ENCODE measurements around the gene FOXF1. TPM values are rescaled to one million over a fixed set of nuclear protein-coding genes. Genes with fewer than 3 reads are reported as not detected.

Gene FOXF1
- total RNA-seq, 2 donors from 2014 or later = 4.1 TPM; not detected in 1

DNA sequence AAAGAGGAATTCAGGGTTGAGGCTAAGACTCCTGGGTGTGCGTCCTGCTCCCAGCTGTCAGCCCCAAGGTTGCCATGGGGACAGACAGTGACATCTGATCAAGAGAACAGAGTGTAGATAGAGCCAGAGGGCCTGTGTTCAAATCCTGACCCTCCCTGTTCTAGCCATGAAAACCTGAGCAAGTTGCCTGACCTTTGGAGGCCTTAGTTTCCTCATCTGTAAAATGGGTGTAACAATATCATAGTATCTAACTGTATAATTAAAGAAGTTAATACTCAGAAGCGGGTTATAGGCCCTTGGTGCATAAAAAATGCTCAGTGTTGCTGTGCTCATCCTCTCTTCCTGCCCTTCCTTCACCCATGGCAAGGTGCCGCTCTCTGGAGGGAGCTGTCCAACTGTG lies 28.7 kb upstream of the FOXF1 start:
- H3K4me3 ChIP-seq = no peak overlapping the region
- TF ChIP-seq, protein P1, sequence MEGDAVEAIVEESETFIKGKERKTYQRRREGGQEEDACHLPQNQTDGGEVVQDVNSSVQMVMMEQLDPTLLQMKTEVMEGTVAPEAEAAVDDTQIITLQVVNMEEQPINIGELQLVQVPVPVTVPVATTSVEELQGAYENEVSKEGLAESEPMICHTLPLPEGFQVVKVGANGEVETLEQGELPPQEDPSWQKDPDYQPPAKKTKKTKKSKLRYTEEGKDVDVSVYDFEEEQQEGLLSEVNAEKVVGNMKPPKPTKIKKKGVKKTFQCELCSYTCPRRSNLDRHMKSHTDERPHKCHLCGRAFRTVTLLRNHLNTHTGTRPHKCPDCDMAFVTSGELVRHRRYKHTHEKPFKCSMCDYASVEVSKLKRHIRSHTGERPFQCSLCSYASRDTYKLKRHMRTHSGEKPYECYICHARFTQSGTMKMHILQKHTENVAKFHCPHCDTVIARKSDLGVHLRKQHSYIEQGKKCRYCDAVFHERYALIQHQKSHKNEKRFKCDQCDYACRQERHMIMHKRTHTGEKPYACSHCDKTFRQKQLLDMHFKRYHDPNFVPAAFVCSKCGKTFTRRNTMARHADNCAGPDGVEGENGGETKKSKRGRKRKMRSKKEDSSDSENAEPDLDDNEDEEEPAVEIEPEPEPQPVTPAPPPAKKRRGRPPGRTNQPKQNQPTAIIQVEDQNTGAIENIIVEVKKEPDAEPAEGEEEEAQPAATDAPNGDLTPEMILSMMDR (IDR thresholded peaks at IDR 0.05) = no peak
- no peaks in the 10 kb centered on the region for H3K4me1 ChIP-seq (ENCODE audit: control insufficient read depth in 1 of 2, low read depth in 2 of 2)
- ATAC-seq (ENCODE audit: insufficient number of reproducible peaks, low FRiP score, low read depth) = no peak
- no peaks in the 10 kb centered on the region for H3K27me3 ChIP-seq (replicated peaks; ENCODE audit: insufficient read depth)
- H3K27ac ChIP-seq = no peak overlapping the region
- DNase-seq (ENCODE audit: low spot score) = no peak
- H3K9me3 ChIP-seq = peaks cover 13% of the 10 kb centered on the region
- no peaks in the 10 kb centered on the region for H3K36me3 ChIP-seq

DNA sequence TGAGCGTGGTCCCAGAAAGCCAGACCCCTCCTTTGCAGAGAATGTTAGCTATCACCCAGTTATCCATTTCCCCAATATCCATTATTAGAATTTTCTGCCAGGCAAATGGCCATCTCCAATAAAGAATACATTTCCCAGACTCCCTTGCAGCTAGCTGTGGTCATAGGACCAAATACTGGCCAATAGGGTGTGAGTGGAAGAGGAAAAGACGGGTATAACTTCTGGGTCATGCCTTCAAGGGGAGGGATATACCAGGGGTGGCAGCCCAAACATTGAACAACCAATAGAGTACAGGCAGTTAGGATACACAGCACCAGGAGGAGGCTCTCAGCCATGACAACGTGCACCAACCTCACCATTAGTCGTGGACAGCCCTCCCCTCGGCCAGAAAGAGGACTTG lies 26.1 kb upstream of the FOXF1 start:
- Histone ChIP-seq H3K27ac (no peak overlapping the region), H3K9me3 (peaks cover 13% of the 10 kb centered on the region), H3K27me3 (replicated peaks; ENCODE audit: insufficient read depth) (no peaks in the 10 kb centered on the region), H3K36me3 (no peaks in the 10 kb centered on the region), H3K4me3 (no peak overlapping the region), H3K4me1 (ENCODE audit: control insufficient read depth in 1 of 2, low read depth in 2 of 2) (no peaks in the 10 kb centered on the region)
- DNase-seq (ENCODE audit: low spot score) (no peak), ATAC-seq (ENCODE audit: insufficient number of reproducible peaks, low FRiP score, low read depth) (no peak)
- TF ChIP-seq, protein P1 (IDR thresholded peaks at IDR 0.05) = no peak

DNA sequence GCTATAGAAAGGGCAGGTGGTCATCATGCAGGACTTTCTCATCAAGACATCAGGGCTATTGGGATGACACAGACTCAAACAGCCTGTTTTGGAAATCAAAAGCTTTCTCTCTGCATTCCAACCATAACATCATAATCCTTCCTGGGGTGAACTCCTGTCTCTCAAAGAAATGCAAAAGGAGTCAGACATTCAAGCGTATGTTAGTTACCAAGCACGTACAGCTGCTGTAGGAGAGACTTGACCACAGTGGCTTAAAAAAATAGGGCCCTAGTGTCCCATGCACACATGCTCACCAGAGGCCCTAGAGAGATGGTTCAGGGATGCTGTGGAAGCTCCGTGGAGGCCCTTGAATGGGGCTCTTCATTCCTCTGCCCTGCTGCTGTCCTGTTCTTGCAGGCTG lies 24.6 kb upstream of the FOXF1 start:
- Histone ChIP-seq H3K9me3 (peaks cover 16% of the 10 kb centered on the region), H3K36me3 (no peaks in the 10 kb centered on the region), H3K4me1 (ENCODE audit: control insufficient read depth in 1 of 2, low read depth in 2 of 2) (no peaks in the 10 kb centered on the region), H3K27ac (no peak overlapping the region), H3K4me3 (no peak overlapping the region), H3K27me3 (replicated peaks; ENCODE audit: insufficient read depth) (no peaks in the 10 kb centered on the region)
- TF ChIP-seq, protein P1 (IDR thresholded peaks at IDR 0.05) = no peak
- no peak for DNase-seq (ENCODE audit: low spot score)
- no peak for ATAC-seq (ENCODE audit: insufficient number of reproducible peaks, low FRiP score, low read depth)

DNA sequence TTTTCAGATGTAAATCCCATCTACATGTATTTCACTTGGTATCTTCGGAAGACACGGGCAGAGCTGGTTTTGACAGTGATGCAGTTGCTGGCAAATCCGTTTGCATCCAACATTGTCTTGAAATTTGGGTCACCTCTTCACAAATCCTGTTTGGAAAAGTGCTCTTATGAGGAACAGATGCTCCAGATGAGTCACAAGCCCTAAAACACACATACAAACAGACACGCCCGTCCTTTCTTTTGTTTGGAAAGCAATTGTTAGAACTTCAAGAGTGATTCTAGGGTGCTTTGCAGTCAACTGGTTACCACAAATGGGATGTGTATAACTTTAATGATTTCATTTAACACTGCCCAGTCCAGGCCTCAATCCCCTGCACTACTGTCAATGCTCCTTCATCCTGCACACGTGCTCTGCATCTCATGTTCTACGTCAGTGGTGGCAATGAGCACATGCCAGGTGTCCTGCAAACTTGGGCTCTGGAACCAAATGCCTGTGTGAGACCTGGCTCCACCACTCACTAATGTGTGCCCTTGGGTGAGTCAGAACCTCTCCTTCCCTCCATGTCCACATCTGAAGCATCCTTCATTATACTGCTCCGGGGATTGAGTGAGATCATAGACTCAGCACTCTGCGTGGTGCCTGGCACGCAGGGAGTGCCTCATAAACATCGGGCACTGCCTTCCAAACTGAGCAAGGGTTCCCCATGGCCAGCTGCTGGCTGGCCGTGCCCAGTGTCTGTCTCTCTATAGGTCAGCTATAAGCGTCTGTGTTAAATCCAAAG lies 19.3 kb upstream of the FOXF1 start:
- TF ChIP-seq, protein P1 (IDR thresholded peaks at IDR 0.05) = no peak
- no peak for DNase-seq (ENCODE audit: low spot score)

DNA sequence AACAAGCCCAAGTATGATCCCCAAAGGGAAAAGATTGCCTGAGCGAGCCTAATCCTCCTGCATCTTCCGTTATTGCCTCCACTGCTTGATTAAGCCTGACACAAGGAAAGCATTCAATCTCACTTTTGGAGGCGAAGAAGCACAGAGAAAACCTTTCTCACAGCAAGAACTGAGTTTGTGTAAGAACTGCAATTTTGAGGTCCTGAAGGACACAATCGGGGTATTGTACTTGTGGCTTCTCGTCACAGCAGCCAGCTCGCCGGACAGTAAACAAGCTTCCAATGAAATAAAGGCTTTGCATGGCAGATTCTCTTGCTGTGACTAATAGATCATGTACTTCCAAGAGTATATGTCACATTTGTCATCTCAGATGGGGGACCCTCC lies 18.7 kb upstream of the FOXF1 start:
- Histone ChIP-seq H3K4me1 (ENCODE audit: control insufficient read depth in 1 of 2, low read depth in 2 of 2) (no peaks in the 10 kb centered on the region), H3K27me3 (replicated peaks; ENCODE audit: insufficient read depth) (peaks cover 9% of the 10 kb centered on the region), H3K36me3 (no peaks in the 10 kb centered on the region), H3K4me3 (no peak overlapping the region), H3K27ac (no peak overlapping the region), H3K9me3 (peaks cover 3% of the 10 kb centered on the region)
- TF ChIP-seq, protein P1 (IDR thresholded peaks at IDR 0.05) = no peak
- no peak for ATAC-seq (ENCODE audit: insufficient number of reproducible peaks, low FRiP score, low read depth)
- DNase-seq (ENCODE audit: low spot score) = no peak

More for the DNA sequence above, 19.3 kb upstream of the FOXF1 start:
- Histone ChIP-seq H3K4me1 (ENCODE audit: control insufficient read depth in 1 of 2, low read depth in 2 of 2) (no peaks in the 10 kb centered on the region), H3K9me3 (peaks cover 3% of the 10 kb centered on the region), H3K27ac (no peak overlapping the region), H3K36me3 (no peaks in the 10 kb centered on the region), H3K27me3 (replicated peaks; ENCODE audit: insufficient read depth) (peaks cover 3% of the 10 kb centered on the region), H3K4me3 (no peak overlapping the region)
- no peak for ATAC-seq (ENCODE audit: insufficient number of reproducible peaks, low FRiP score, low read depth)

Data from thoracic aorta (tissue), 2 donors.